Keratinocyte (primary cell): Measurements from ENCODE around the gene DCST1. TPM values are rescaled to one million over a fixed set of nuclear protein-coding genes. Genes with fewer than 3 reads are reported as not detected.
A peak's percentile ranks its signal among the peaks of the same experiment; 100 is the strongest.

Source experiments
- DNase-seq: peaks from one replicate; pipeline ENCODE4 v3.0.0-alpha.2; 2011; ENCODE audit warnings: low read depth, missing footprints, low spot score
- FAIRE-seq: peaks from 2 replicates; lab custom pipeline; 2011; peaks lifted over from hg19 to GRCh38; lab: Jason Lieb, UNC
- H2AFZ ChIP-seq: 2 replicates; pipeline ENCODE4 v1.6.0; 2012; ENCODE audit warnings: low read length, control low read depth, inconsistent platforms; ENCODE audit not compliant: control insufficient read depth
- H3K27ac ChIP-seq: 2 replicates; pipeline ENCODE4 v1.5.1; 2011; ENCODE audit warnings: low read length; ENCODE audit not compliant: control insufficient read depth, insufficient read depth
- H3K27me3 ChIP-seq: 3 replicates; pipeline ENCODE4 v1.6.0; 2011; ENCODE audit warnings: low read length; ENCODE audit not compliant: control insufficient read depth, insufficient read depth; ENCODE audit errors: extremely low read depth
- H3K36me3 ChIP-seq, 2 experiments: 2 replicates in 1 of 2; 3 replicates in 1 of 2; pipeline ENCODE4 v1.5.1; 2011; ENCODE audit warnings: low read length in 2 of 2, mild to moderate bottlenecking in 1 of 2; ENCODE audit not compliant: control insufficient read depth in 2 of 2, insufficient read depth in 2 of 2; ENCODE audit errors: extremely low read depth in 1 of 2
- H3K4me1 ChIP-seq: 3 replicates; pipeline ENCODE4 v1.5.1; 2011; ENCODE audit warnings: low read length; ENCODE audit not compliant: control insufficient read depth, insufficient read depth; ENCODE audit errors: extremely low read depth
- H3K4me2 ChIP-seq: 3 replicates; pipeline ENCODE4 v1.6.0; 2011; ENCODE audit warnings: low read depth, low read length; ENCODE audit not compliant: control insufficient read depth, insufficient read depth; ENCODE audit errors: extremely low read depth
- H3K4me3 ChIP-seq, 3 experiments: fragments of 200-600 bp in 1 of 3; sonication (generic) in 1 of 3; 2 replicates in 2 of 3; 3 replicates in 1 of 3; pipeline ENCODE4 v1.5.1; 2011 to 2016; ENCODE audit warnings: low read length in 3 of 3, mild to moderate bottlenecking in 3 of 3, control low read depth in 2 of 3, inconsistent platforms in 1 of 3, low read depth in 1 of 3, mixed read lengths in 1 of 3, mixed run types in 1 of 3, moderate library complexity in 1 of 3; ENCODE audit not compliant: control insufficient read depth in 2 of 3, insufficient read depth in 2 of 3; ENCODE audit errors: extremely low read depth in 1 of 3
- H3K79me2 ChIP-seq: 2 replicates; pipeline ENCODE4 v1.6.0; 2012; ENCODE audit warnings: low read length; ENCODE audit not compliant: control insufficient read depth, insufficient read depth
- H3K9ac ChIP-seq: 3 replicates; pipeline ENCODE4 v1.6.0; 2011; ENCODE audit warnings: low read length; ENCODE audit not compliant: control insufficient read depth, insufficient read depth; ENCODE audit errors: extremely low read depth
- H3K9me1 ChIP-seq: 3 replicates; pipeline ENCODE4 v1.6.0; 2011; ENCODE audit warnings: low read length; ENCODE audit not compliant: control insufficient read depth, insufficient read depth; ENCODE audit errors: extremely low read depth
- H3K9me3 ChIP-seq: 2 replicates; pipeline ENCODE4 v1.5.1; 2012; ENCODE audit warnings: low read depth, low read length; ENCODE audit not compliant: control insufficient read depth
- H4K20me1 ChIP-seq: 3 replicates; pipeline ENCODE4 v1.6.0; 2011; ENCODE audit warnings: low read length; ENCODE audit not compliant: control insufficient read depth, insufficient read depth; ENCODE audit errors: extremely low read depth
- CTCF ChIP-seq, 3 experiments: IDR thresholded peaks in 1 of 3; conservative IDR thresholded peaks in 1 of 3; optimal IDR thresholded peaks in 1 of 3; 2 replicates in 2 of 3; 3 replicates in 1 of 3; pipeline versions ENCODE3 to v1.5.1; 2011; ENCODE audit warnings: low read length in 3 of 3, mild to moderate bottlenecking in 3 of 3, moderate library complexity in 2 of 3, control low read depth in 1 of 3, inconsistent platforms in 1 of 3; ENCODE audit not compliant: insufficient read depth in 2 of 3; ENCODE audit errors: extremely low read depth in 1 of 3
- EZH2 ChIP-seq: IDR thresholded peaks from one replicate; pipeline ENCODE4 v1.6.1; 2012; ENCODE audit warnings: inconsistent platforms, mild to moderate bottlenecking, low read length, moderate library complexity
- dilution Hi-C: fragments of 300-500 bp; cut with MboI; formaldehyde crosslinking; loops from one replicate; pipeline ENCODE4 v1.7.0; 2020; ENCODE audit warnings: low sequenced_read_pairs; ENCODE audit not compliant: extremely low pct_ligation_motif_present
- polyA plus RNA-seq, 5 experiments: library from polyadenylated mRNA; depleted of rRNA in 3 of 5; stranded (reverse) in 3 of 5; stranded (forward) in 1 of 5; unstranded in 1 of 5; fragments of >200 nt; gene quantifications; 1 replicate in 1 of 5; 2 replicates in 3 of 5; 3 replicates in 1 of 5; pipeline versions ENCODE4 v1.2.1 to v1.2.3, GENCODE V29; 2011 to 2012; ENCODE audit warnings: missing spikeins in 2 of 5, low read depth in 1 of 5, low replicate concordance in 1 of 5

Gene DCST1
- polyA plus RNA-seq, 1 donor (not counting 4 experiments of a cell fraction or from before 2014, with no cell fraction given): not detected

DNA sequence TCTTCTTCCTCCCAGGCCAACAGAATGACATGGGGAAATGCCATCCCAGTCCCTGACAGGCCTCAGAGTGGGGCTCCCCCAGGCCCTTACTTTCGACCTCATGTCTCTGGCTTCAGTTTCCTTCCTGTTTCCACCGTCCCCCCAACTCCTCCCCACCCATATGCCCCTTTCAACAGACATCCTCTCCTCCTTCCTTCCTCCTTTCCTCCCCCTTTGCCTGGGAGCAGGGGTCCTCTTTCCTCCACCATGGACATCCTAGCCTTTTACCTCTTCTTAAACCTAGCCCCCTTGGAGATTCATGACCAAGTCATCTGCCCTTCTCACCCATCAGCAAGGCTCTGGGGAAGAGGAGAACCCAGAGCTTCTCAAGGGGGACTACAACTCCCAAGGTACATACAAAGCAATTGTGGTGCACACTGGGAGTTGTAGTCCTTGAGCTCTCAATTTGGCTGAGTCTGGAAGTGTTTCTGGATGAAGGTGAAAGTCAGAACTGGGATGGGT, 27.0 kb upstream of the DCST1 start:
- no peak for DNase-seq
- H3K36me3 ChIP-seq: peaks cover 1 to 25% of the 10 kb centered on the region in 2 experiments

DNA sequence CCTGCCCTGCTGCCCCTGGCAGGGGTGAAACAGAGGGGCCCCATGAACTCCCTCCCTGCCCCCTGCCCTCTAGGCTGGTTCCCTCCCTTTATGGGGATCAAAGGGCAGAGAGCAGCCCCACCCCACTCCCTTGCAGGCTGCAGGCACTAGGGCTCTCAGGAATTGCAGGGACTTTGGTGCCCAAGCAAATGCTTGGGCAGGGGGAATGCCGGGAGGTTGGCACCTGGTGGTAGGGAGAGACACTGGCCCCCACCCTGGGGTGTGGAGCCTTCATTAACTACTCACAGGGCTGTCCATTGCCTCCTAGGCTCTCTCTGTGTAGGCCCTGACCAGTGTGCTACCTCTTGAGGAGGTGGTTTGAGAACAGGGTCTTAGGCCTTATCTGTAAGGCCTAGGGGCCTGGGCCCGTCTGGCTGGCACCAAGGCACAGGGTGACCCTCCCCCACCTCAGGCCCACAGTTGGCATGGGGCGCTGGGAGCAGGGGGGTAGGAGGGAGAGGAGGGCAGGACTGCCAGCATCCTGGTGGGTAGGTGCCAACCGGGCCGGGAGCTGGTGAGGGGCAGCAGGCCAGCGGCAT, 26.3 kb upstream of the DCST1 start:
- peak overlapping the region; percentile 66 for H3K4me2 ChIP-seq
- no peaks in the 10 kb centered on the region for H4K20me1 ChIP-seq
- peaks cover 78% of the 10 kb centered on the region for H3K79me2 ChIP-seq
- H3K36me3 ChIP-seq: peaks cover 1 to 31% of the 10 kb centered on the region in 2 experiments
- H3K27me3 ChIP-seq: no peaks in the 10 kb centered on the region
- H3K27ac ChIP-seq: no peak overlapping the region
- H3K4me3 ChIP-seq: peak overlapping the region in 1 of 3 experiments; percentile 57
- FAIRE-seq: no peak
- H3K9me1 ChIP-seq: no peaks in the 10 kb centered on the region
- dilution Hi-C loops: no loop called here
- no peak for TF ChIP-seq EZH2
- no peak for TF ChIP-seq CTCF (optimal IDR thresholded peaks at IDR 0.05 in 1 of 3, IDR thresholded peaks at IDR 0.05 in 1 of 3, conservative IDR thresholded peaks at IDR 0.05 in 1 of 3; ENCODE audit: extremely low read depth in 1 of 3, insufficient read depth in 2 of 3, low read length in 3 of 3)
- peaks cover 77% of the 10 kb centered on the region for H3K4me1 ChIP-seq
- no peak for DNase-seq
- H3K9ac ChIP-seq: no peak overlapping the region
- no peak overlapping the region for H2AFZ ChIP-seq
- H3K9me3 ChIP-seq: no peaks in the 10 kb centered on the region

More for the DNA sequence above, 27.0 kb upstream of the DCST1 start:
- peak; percentile 9 for FAIRE-seq
- Histone ChIP-seq H3K9me1 (no peaks in the 10 kb centered on the region), H3K79me2 (peaks cover 78% of the 10 kb centered on the region), H3K27me3 (no peaks in the 10 kb centered on the region), H3K27ac (peak overlapping the region; percentile 71), H3K4me1 (peaks cover 70% of the 10 kb centered on the region), H3K4me3 (no peak overlapping the region), H2AFZ (no peak overlapping the region), H3K4me2 (peak overlapping the region; percentile 27), H3K9ac (no peak overlapping the region), H4K20me1 (no peaks in the 10 kb centered on the region), H3K9me3 (no peaks in the 10 kb centered on the region)
- dilution Hi-C loops: no loop called here
- no peak for TF ChIP-seq EZH2
- TF ChIP-seq CTCF (optimal IDR thresholded peaks at IDR 0.05 in 1 of 3, IDR thresholded peaks at IDR 0.05 in 1 of 3, conservative IDR thresholded peaks at IDR 0.05 in 1 of 3; ENCODE audit: extremely low read depth in 1 of 3, insufficient read depth in 2 of 3, low read length in 3 of 3): no peak
